Measurements from ENCODE around the gene L2HGDH.

GRCh38 chr14:50254248-50254647 lies 57.8 kb downstream of the L2HGDH start:
- TF ChIP-seq TAL1 (IDR thresholded peaks at IDR 0.05) (no peak), RBBP5 (IDR thresholded peaks at IDR 0.05; ENCODE audit: borderline replicate concordance, insufficient read depth, low read length, poor library complexity, severe bottlenecking) (no peak), GMEB1 (CRISPR knock-in tag; IDR thresholded peaks at IDR 0.05) (no peak), ZBTB49 (CRISPR knock-in tag; IDR thresholded peaks at IDR 0.05; ENCODE audit: borderline replicate concordance) (no peak), POLR2A (conservative IDR thresholded peaks at IDR 0.05) (no peak), LARP7 (IDR thresholded peaks at IDR 0.05) (no peak), HMGXB4 (CRISPR knock-in tag; IDR thresholded peaks at IDR 0.05) (no peak), FOS (IDR thresholded peaks at IDR 0.05; ENCODE audit: extremely low read depth, insufficient read length) (no peak), ZFP91 (CRISPR knock-in tag; IDR thresholded peaks at IDR 0.05) (no peak)
